PC-3 (cell line): ENCODE results near the gene CRTC3.

Source experiments
- EZH2 ChIP-seq: fragments of 300-600 bp; sonication (generic); IDR thresholded peaks from one replicate; pipeline ENCODE4 v1.6.1; 2017; ENCODE audit warnings: antibody characterized with exemption, mild to moderate bottlenecking, low read length; ENCODE audit not compliant: unreplicated experiment
- TF ChIP-seq, protein P1 (sequence below): fragments of 300-600 bp; sonication (generic); conservative IDR thresholded peaks from 2 replicates; pipeline ENCODE4 v1.5.1; 2017; ENCODE audit warnings: antibody characterized with exemption, low read depth, mild to moderate bottlenecking, low read length

GRCh38 chr15:90690585-90690984 is 160.9 kb downstream of the CRTC3 start:
- TF ChIP-seq, protein P1, sequence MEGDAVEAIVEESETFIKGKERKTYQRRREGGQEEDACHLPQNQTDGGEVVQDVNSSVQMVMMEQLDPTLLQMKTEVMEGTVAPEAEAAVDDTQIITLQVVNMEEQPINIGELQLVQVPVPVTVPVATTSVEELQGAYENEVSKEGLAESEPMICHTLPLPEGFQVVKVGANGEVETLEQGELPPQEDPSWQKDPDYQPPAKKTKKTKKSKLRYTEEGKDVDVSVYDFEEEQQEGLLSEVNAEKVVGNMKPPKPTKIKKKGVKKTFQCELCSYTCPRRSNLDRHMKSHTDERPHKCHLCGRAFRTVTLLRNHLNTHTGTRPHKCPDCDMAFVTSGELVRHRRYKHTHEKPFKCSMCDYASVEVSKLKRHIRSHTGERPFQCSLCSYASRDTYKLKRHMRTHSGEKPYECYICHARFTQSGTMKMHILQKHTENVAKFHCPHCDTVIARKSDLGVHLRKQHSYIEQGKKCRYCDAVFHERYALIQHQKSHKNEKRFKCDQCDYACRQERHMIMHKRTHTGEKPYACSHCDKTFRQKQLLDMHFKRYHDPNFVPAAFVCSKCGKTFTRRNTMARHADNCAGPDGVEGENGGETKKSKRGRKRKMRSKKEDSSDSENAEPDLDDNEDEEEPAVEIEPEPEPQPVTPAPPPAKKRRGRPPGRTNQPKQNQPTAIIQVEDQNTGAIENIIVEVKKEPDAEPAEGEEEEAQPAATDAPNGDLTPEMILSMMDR: no peak
- no peak for TF ChIP-seq EZH2
